EL (cell line): ENCODE results near the gene CPNE1.
A peak's percentile ranks its signal among the peaks of the same experiment; 100 is the strongest.

Experiments
- DNase-seq: peaks from one replicate; pipeline ENCODE4 v3.0.0-alpha.2; 2016

Gene CPNE1

DNA sequence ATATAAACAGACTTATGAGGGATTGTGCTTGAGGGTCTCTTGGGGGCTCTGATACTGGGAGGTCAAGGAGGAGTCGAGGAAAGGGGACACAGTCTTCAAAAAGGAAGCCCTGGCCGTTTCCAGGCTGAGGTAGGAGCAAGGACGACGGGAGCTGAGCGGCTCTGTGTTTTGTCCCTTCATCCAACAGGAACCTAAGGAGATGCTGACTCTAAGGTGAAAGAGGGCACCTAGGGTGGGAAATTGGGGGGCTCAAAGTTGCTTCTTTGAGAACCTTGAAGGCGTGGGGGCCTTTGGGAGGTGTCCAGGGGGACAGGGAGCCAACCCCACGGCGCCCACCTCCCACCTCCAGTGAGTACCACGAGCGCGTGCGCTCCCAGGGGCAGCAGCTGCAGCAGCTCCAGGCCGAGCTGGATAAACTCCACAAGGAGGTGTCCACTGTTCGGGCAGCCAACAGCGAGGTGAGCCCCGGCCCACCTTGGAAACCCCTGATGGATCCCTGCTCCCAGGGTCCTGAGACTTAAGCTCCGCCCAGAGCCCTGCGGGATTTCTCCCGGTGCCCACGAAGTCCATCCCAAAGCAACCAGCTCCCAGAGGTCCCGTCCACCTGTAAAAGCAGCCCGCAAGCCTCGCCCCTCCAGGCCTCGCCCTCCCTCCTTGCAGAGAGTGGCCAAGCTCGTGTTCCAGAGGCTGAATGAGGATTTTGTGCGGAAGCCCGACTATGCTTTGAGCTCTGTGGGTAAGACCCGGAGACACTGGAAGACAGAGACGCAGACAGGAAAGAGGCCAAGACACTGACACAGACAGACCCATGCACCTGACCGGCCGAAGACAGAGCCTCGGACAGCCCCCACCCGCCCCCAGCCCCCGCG is 46.2 kb downstream of the CPNE1 start:
- DNase-seq: peak; percentile 50

DNA sequence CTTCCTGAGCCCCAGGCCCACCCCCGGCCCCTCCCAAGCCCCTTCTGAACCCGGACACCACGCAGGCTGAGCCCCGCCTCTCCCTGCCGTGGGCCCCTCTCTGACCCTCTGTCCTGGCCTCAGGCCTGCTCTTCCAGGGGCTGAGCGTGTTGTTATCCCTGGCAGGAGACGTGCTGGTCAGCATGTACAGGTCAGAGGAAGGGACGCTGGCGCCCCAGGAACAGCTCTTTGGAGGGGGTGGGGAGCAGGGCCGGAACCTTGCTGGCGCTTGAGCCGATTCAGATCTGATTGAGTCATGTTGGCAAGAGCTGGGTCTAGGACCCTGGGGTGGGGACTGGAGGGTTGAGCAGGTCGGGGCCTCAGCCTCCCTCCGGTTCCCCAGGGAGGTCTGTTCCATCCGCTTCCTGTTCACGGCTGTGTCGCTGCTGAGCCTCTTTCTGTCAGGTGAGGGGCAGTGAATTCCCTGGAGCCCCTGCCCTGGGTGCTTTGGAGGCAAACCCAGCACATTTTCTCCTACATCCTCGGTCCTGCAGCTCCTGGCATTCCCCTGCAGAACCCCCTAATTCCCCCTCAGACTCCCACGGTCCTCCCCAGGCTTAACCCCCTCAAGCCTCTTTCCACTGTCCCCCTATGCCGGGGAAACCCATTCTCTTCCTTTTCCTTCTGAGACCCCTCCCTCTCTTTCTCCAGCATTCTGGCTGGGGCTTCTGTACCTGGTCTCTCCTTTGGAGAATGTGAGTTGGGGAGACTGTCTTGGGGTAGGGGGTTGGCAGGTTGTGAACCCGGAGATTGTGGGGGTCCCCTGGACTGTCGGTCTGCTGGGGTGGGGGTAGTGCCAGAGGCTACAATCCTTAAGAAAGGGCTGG is 47.1 kb downstream of the CPNE1 start:
- DNase-seq: peak; percentile 94

DNA sequence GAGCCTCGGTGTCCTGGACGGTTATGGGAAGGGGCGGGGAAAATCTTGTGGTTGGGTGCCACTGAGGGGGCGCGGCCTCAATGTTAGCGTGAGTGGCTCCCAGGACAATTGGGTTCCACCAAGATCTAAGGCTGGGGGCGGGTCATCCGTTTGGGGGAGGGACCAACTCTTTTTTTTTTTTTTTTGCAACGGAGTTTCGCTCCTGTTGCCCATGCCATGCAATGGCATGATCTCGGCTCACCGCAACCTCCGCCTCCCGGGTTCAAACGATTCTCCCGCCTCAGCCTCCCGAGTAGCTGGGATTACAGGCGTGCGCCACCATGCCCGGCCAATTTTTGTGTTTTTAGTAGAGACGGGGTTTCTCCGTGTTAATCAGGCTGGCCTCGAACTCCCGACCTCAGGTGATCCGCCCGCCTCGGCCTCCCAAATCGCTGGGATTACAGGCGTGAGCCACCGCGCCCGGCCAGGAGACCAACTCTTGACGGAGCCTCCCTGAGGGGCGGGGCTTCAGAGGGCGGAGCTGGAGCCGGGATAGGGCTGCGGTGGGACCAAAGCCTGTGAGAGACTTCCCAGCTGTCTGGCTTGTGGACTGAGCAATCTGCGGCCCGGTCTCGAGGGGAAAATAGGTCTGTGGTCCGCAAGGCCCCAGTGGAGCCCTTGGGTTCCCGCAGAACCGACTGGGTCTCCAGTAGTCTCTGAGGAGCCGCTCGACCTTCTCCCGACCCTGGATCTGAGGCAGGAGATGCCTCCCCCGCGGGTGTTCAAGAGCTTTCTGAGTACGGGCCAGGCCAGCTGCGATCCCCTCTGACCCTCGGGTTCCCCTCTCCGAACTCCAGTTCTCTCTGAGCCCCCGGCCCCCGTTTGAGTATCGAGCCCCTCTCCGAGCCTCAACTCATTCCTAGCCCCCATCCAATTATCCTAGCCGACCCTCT is 48.0 kb downstream of the CPNE1 start:
- peak; percentile 100 for DNase-seq

DNA sequence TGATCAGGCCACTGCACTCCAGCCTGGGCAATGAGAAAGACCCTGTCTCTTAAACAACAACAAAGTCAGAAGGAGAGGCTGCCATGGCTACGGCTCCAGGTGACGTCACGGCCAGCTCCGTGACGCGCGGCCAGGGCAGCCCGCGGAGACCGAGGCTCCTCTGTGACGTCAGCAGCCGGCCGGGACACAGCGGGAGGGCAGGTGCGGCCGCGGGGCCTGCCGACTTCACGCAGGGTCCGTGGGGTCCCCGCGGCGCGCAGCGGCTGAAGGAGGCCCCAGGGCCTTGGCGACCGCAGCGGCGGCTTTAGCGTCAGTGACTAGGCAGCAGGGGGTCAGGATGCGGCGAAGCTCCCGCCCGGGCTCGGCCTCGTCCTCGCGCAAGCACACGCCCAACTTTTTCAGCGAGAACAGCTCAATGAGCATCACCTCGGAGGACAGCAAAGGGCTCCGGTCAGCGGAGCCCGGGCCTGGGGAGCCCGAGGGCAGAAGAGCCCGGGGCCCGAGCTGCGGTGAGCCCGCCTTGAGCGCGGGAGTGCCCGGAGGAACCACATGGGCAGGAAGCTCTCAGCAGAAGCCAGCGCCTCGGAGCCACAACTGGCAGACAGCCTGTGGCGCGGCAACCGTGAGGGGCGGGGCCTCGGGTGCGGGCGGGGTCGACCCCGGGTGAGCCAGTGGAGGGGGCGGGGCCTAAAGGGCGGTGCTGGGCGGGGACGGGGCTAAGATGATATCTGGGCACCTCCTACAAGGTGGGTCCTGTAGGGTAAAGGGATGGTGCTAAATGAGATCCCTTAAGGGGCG is 48.8 kb downstream of the CPNE1 start, which contains the start of gene SPAG4:
Gene SPAG4, plus strand, starts transcription at position 163 of the 798 bp plus-strand sequence. Its CDS starts 175 bp downstream, at position 338.
- no peak for DNase-seq

DNA sequence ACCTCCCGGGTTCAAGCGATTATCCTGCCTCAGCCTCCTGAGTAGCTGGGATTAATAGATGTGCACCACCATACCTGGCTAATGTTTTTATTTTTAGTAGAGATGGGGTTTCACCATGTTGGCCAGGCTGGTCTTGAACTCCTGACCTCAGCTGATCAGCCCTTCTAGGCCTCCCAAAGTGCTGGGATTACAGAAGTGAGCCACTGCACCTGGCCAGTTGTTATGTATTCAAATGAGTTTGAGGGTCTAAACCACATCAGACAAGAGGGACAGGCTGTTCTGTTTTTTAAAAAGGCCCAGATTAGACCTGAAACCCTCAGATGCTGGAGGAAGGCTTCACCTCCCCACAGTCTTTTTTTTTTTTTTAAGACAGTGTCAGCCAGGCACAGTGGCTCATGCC is 53.2 kb downstream of the CPNE1 start:
- no peak for DNase-seq

DNA sequence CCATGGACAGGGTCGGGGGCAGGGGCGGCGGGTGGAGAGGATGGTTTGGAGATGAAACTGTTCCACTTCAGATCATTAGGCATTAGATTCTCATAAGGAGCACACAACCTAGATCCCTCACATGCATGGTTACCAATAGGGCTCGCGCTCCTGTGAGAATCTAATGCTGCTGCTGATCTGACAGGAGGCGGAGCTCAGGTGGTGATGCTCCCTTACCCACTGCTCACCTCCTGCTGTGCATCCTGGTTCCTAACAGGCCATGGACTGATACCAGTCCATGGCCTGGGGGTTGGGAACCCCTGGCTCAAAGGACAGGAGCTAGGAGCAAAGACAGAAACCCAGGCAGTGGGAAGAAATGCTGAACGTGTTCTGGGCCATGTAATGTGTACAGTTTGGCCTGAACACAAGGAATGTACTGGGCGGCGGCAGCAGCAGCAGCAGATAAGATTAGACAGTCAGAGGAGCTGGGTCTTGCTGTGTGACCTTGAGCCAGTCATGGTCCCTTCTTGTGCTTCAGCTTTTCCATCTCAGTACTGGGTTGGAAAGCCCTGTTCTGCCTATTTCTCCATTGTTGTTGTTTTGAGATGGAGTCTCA is 53.8 kb downstream of the CPNE1 start:
- DNase-seq: no peak

DNA sequence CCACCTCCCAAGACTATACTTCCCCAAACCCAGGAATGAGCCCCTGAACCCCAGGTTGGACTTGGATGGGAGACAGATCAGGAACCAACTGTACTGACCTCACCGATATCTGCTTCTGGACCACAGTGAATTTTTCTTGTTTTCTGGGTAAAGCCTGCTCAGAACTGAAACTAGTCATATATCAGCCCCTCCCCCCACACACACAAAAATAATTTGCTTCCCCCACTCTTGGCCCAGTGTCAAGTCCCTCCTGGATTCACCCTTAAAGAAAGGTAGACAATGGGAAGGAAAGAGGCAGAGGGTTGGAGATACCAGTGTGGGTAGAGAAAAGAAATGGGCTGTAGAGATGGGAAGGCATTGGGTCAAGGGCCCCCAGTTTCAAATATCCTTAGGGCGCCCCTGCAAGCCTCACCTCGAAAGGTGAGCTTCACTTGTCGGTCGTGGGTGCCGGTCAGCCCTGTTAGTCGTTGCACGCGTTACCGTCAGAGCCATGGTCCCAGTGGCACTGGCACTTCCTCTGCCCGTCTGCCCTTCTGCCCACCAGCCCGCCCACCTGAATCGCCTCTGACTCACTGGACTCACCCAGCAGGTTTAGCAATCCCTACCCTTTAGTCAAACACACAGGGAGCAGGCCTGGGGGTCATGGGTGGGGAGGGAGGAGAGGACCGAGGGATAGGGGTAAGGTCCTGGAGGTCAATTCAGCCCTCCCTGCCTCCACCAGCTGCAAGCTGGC is 57.5 kb downstream of the CPNE1 start:
- DNase-seq: no peak

DNA sequence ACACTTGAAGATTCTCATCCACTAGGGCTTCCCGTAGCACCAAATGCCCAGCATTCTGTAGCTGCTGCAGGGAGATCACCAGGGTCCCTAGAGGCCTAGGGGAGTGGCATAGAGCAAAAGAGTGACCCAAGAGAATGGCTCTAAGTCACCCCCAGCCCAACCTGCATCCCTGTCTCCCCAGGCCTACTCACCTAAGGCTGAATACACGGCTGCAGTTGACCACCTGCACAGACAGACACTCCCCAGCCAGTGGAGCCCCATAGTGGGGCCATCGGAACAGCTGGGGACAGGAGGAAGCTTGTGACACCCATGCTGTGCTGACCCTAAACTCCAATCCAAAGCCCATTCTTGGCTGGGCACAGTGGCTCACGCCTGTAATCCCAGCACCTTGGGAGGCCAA is 58.6 kb downstream of the CPNE1 start:
- DNase-seq: no peak

DNA sequence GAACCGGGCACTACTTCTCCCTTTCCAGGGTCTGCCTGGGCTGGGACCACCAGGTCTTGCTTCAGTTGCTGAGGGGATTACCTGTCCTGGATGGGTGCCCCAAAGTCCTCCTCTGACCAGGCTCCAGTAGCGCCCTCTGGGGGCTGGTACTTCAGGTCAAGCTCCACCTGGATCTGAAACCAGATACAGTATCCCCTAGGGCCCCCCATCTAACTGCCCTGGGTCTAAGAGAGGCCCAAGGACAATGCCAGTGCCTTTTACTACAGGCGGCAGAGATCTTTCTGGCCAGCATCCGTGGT is 60.3 kb downstream of the CPNE1 start:
- DNase-seq: no peak

DNA sequence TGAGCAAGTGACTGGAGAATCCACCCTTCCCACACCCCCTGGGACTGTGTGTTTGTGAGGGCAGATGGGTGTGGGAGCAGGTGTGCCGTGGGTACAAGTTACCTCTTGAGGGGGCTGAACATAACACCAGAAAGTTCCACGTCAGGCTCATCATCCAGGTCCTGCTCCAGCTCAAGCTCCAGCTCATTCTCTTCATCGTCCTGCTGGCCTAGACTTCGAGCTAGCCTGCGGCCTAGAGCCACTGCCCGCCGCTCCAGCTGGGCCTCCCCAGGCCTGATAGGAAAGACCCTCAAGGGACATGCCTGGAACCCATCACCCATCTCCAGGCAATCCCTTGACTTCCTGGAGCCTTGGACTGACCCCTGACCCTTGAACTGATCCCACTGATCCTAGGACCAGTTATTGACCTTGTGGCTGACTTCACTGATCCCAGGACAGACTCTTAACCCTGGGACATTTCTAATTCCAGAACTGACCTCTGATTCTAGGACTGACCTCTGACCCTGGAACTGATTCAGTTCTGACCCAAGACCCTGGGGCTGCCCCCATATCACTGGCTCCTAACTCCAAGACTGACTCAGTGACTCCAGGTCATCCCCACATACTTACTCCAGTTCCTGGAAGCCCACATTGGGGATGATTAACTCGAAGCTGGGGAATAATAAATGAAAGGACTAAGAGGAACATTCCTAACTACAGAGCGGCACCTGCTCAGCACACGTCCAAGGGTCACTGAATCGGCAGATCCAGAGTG is 60.8 kb downstream of the CPNE1 start:
- no peak for DNase-seq

DNA sequence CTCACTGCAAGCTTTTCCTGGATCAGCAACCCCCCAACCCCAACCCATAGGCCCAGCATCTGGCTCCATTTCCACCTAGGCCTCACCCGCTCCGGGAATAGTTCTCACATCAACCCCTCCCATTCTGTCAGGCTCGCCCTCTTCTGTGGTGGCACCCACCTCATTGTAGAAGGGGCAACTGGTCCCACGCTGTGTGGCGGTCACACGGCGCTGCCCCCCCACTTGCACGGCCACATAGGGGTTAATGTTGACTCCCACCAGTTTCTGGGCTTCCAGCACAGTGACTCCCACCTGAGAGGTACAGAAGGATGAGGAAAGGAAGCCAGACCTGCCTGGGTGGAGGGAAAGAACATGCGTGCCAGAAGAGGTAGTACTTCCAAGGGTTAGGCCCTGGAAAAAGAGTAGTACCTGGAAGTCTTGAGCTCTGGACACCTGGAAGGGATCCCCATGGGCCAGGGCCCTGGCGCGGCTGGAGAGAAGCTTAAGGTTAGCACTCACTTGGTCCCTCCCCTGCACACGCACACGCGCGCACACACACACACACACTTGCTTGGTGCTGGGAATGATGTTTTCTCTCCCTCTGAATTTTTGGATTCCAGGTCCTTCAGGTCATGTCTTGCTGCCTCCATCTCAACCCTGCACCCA is 61.7 kb downstream of the CPNE1 start:
- DNase-seq: no peak

DNA sequence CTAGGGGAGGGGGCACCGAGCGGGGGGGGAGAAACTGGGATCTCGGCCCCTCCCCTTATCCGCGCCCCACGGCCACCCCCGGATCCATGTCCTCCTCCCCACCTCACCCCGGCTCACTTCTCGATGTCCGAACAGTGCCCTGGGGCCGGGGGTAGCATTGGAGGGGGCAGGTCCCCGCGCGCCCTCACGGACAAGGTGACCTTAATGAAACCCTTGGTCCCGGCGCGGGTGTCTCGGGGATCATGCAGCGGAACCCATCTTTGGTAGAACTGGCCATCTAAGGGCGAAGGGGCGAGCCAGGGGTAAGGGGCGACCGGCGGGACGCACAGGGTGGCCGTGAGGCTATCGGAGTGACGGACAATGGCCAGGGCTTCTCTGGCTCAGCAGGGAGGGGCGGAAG is 62.7 kb downstream of the CPNE1 start:
- DNase-seq: no peak

DNA sequence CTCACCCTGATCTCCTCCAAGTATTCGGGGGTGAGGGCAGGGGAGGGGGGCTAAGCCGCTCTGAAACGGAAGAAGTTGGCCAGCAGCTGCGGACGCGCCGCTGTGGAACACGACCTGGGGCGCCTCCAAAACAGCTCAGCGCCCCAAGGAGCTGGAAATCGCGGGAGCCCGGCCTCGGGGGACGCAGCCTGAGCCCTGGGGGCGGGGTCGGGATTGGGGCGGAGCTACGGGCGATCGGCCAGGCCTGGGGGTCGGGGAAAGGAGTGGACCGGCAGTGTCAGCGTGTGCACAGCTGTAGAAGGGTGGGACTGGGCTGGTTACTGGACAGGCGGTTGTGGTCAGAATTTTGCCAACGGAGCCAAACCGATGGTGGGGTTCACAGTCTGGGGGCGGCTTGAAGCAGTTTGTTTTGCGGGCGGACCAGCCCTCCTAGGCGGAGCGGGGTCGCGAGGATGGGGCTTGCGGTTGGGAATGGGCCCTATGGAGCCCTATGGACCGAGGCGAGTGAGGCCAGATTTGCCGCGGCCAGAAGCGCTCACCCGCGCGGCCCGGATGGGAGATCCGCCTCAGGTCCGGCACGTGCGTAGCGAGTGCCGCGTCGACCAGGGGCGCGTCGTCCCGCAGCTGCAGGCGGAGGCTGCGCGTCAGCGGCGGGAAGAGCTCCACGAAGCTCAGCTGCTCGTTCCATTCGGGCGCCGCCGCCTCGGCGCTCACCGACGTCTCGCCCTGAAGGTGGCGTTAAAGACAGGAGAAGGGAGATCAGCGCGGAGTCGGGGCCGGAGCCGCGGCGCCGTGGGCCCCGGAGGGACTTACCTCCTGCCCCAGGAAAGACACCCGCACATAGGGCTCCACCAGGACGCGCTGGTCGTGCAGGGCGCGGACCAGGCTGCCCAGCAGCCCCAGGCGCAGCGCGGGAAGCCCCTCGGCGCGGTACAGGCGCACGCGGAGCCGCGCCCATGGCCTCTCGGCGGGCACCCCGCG is 63.4 kb downstream of the CPNE1 start:
- peak; percentile 73 for DNase-seq

DNA sequence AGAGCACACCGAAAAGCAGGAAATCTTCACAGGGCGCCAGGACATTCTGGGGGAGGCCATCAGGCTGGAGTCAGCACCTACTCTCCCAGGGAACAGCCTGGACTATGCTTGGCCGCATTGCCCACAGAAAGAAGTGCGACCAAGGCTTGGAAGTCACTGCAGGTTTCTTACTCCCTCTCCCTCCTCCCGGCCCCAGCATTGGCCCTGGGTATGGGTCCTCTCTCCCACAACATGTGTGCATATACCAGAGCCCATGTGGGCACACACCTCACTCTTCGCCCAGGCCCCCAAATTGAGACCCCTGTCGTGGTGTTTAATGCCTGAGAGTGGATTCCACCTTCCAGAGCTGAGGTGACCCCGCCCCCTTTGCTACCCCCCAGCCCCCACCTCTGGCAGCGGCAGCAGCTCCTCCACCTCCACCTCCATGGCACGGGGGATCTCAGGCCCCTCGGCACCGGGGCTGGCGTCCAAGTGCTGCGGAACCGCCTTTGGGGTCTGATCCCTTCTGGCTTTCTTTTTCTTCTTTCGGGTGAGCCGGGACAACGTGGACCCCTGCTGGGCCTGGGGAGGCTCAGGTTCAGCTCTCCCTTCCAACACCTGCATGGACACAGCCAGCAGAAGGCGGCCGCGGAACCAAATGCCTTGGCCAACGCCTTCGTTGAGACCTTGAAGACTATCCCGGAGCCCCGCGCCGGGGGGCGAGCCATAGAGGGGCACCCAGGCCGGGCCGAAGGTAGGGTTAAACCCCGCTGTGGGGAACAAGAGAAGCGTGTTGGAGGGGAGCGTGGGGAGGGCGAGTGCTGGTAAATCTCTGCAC is 64.3 kb downstream of the CPNE1 start:
- DNase-seq: no peak

DNA sequence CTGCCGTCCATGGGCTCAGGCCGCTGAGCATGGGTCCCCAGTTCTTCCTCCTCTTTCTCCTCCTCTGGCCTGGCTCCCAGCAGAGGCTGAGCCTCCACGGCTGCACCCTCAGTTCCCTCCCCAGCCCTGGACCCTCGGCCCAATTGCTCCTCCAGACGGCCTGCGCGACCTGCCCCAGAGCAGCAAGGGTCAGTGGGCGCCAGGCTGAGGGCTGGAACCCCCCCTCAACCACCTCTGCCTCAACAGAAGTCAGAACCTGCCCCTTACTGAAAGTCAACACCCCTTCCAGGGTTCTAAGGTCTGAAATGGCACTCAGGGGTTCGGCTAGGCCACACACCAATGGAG is 65.0 kb downstream of the CPNE1 start:
- DNase-seq: no peak

DNA sequence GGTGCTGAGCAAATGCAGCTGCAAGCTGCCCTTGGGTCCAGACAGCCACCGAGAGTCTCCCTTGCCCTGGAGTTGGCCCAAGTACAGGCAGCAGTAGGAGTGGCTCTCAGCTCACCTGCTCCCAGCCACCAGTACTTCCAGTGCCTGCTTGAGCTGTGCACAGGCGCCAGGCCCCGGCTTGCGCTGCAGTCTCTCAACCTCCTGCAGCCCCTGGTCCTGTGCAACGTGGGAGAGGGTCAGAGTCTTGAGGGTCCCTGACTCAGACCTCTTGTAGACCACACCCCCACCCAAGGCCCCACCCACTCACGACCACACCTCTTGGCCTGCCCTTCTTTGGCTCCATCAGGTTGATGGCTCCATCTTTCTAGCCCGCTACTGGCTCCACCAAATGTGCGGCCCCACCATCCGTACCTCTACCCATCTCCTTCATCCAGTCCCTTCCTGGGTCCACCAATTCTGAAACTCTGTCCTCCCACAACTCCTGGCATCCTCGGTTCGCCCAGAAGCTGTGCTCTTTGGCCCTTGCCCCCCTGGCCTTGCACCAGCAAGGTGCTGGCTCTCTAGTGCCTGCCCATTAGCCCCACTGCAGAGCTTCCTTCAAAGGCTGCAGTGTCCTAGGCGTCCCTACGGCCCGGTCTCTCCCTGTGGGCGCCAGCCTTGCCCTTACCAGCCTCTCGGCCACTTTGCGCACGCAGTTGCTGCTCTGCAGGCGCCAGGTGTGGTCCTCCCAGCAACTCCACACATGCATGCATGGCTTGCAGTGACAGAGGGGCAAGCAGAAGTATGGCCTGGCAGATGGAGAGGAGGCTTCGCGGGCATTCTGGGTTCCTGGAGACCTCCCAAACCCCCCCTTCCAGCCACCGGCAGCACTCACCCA is 65.6 kb downstream of the CPNE1 start:
- DNase-seq: no peak

DNA sequence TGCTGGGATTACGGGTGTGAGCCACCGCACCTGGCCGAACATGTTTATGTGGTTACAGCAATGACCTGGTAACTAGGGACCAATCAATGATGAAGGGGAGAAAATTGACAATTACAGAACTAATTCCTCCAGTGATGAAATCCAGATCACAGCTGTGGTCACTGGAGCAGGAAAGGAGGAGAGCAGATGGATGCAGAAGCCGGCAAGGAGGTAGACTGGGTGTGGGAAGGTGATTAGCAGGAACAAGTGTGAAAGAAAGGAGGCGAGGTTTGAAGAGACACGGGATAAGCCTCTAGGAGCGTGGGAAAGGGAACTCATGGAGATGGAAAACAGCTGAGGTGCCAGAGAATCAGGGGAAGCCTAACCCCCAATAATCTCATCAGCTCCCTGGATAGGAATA is 66.2 kb downstream of the CPNE1 start:
- no peak for DNase-seq
